Neural progenitor cell (in vitro differentiated cells): ENCODE measurements around the gene KAZN.

Experiments
- EZH2phosphoT487 ChIP-seq: fragments of 200-600 bp; sonication (generic); IDR thresholded peaks from 2 replicates; pipeline ENCODE4 v1.6.1; 2017; ENCODE audit warnings: antibody characterized with exemption
- TF ChIP-seq, protein P1 (sequence below): fragments of 200-600 bp; sonication (generic); IDR thresholded peaks from 2 replicates; pipeline ENCODE4 v1.5.1; 2017; ENCODE audit warnings: antibody characterized with exemption, mild to moderate bottlenecking

DNA sequence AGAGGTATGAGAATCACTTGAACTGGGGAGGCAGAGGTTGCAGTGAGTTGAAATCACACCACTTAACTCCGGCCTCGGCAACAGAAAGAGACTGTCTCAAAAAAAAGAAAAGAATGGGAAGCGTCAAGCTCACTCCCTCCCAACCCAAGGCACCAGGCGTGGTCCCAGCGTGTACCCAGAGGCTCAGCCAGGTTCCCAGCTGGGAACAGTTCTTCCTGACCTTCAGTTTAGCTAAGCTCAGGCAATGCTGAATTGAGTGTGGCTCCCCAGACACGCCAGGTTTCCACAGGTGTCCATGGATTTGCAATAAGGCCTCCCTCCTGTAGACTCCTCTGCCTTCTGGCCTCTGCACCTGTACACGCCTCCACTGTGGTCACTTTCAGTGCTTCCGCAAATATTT lies 414.3 kb downstream of the KAZN start:
- TF ChIP-seq EZH2phosphoT487: no peak
- TF ChIP-seq, protein P1, sequence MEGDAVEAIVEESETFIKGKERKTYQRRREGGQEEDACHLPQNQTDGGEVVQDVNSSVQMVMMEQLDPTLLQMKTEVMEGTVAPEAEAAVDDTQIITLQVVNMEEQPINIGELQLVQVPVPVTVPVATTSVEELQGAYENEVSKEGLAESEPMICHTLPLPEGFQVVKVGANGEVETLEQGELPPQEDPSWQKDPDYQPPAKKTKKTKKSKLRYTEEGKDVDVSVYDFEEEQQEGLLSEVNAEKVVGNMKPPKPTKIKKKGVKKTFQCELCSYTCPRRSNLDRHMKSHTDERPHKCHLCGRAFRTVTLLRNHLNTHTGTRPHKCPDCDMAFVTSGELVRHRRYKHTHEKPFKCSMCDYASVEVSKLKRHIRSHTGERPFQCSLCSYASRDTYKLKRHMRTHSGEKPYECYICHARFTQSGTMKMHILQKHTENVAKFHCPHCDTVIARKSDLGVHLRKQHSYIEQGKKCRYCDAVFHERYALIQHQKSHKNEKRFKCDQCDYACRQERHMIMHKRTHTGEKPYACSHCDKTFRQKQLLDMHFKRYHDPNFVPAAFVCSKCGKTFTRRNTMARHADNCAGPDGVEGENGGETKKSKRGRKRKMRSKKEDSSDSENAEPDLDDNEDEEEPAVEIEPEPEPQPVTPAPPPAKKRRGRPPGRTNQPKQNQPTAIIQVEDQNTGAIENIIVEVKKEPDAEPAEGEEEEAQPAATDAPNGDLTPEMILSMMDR: no peak
